ENCODE measurements around the gene PLIN5.
"Not testable (repeated sequence)": the region's sequence is repeated elsewhere in the genome, so short reads cannot be mapped to it uniquely, and the experiment has no call there.

PLIN5 gene

GRCh38 chr19:4533835-4534424, 1.1 kb downstream of the PLIN5 start:
- no peak overlapping the region for H3K4me3 ChIP-seq (ENCODE audit: low read depth, low read length)
- TF ChIP-seq CTCF (conservative IDR thresholded peaks at IDR 0.05; ENCODE audit: low read depth, low read length) = no peak
- no peak for DNase-seq (ENCODE audit: low read depth)

- TF ChIP-seq CTCF (conservative IDR thresholded peaks at IDR 0.05; ENCODE audit: low read depth, low read length) = no peak
- H3K4me3 ChIP-seq (ENCODE audit: low read depth, low read length) = no peak overlapping the region
- no peak for DNase-seq (ENCODE audit: low read depth)
Observed at GRCh38 chr19:4533334-4533733, 1.7 kb downstream of the PLIN5 start.

- no peak for DNase-seq (ENCODE audit: low read depth)
- TF ChIP-seq CTCF (conservative IDR thresholded peaks at IDR 0.05; ENCODE audit: low read depth, low read length) = no peak
- H3K4me3 ChIP-seq (ENCODE audit: low read depth, low read length) = no peak overlapping the region
Observed at GRCh38 chr19:4531562-4532165, 3.4 kb downstream of the PLIN5 start.

- H3K4me3 ChIP-seq (ENCODE audit: low read depth, low read length) = no peak overlapping the region
- no peak for TF ChIP-seq CTCF (conservative IDR thresholded peaks at IDR 0.05; ENCODE audit: low read depth, low read length)
- DNase-seq (ENCODE audit: low read depth) = no peak
Observed at GRCh38 chr19:4529924-4530522, 5.0 kb downstream of the PLIN5 start.

- no peak for TF ChIP-seq CTCF (conservative IDR thresholded peaks at IDR 0.05; ENCODE audit: low read depth, low read length)
- no peak for DNase-seq (ENCODE audit: low read depth)
- no peak overlapping the region for H3K4me3 ChIP-seq (ENCODE audit: low read depth, low read length)
Observed at GRCh38 chr19:4528843-4529242, 6.2 kb downstream of the PLIN5 start.

GRCh38 chr19:4527377-4527776, 7.6 kb downstream of the PLIN5 start:
- not testable (repeated sequence) for DNase-seq (ENCODE audit: low read depth); H3K4me3 ChIP-seq (ENCODE audit: low read depth, low read length)

GRCh38 chr19:4525563-4526002, 9.4 kb downstream of the PLIN5 start:
- no peak for TF ChIP-seq CTCF (conservative IDR thresholded peaks at IDR 0.05; ENCODE audit: low read depth, low read length)
- no peak overlapping the region for H3K4me3 ChIP-seq (ENCODE audit: low read depth, low read length)
- no peak for DNase-seq (ENCODE audit: low read depth)
